NCI-H187 treated with DMSO at 0.1 percent for 48 hours (cell line): ENCODE data around the gene ACTC1.

ENCODE experiments used
- DNase-seq: peaks from one replicate; lab custom pipeline; 2025; lab: John Stamatoyannopoulos, UW

The ACTC1 gene

DNA sequence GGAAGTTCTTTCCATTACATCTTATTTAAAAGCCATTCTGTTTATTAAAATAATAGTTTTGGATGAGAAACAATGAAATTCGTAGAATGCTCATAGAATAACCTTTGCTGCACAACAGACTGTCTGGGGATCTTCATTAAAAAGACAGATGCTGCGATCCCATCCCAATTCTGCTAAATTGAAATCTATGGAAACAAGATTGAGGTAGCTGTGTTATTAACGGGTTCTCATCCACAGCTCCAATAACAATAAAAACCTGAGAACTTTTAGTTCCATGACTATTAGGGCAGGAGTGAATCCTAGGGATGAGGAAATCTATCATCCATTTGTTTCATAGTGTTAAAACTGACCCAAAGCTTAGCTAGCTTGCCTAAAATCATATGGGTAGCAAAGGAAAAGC lies 38.1 kb downstream of the ACTC1 start:
- no peak for DNase-seq

- DNase-seq, result no peak
These were observed 40.0 kb downstream of the ACTC1 start for GRCh38 chr15:34755419-34755773.

DNA sequence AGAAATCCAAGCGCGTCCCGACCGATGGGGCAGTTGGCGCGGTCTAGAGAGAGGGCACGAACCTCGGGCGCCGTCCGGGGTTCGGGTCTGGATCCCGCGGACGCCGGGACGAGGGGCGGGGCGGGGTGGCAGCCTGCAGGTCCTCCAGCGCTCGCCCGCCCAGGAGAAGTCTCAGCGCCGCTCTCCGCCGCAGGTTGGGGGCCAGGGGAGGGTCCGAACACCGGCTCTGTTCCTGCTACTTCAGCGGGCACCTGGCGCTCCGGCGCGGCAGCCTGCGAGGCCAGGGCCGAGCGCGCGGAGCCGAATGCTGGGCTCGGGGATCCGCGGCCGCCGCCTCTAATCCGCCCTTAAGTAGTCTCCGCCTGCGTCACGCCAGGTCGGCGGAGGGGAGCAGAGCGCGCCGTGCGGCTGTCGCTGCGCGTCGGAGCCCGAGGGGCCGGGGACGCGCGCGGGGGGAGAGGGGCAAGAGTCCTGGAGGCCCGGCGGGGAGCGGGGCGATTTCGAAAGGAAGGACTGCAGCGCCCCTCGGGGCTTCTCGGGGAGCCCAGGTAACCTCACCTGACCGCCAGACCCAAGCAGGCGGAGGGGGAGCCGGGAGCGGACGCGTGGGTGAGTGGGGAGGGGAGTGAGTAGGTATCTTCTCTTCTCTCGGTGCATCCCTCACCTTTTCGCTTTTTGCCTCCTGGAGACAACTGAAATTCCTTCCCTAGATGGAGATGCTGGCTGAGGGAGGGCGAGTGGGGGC lies 40.5 kb downstream of the ACTC1 start, which contains the start of gene GJD2:
GJD2 (minus strand) TSS at position 325 of the 745 bp plus-strand sequence. CDS start 510 bp downstream, outside the sequence.
- no peak for DNase-seq

GRCh38 chr15:34754171-34754601 lies 41.2 kb downstream of the ACTC1 start:
- no peak for DNase-seq

DNA sequence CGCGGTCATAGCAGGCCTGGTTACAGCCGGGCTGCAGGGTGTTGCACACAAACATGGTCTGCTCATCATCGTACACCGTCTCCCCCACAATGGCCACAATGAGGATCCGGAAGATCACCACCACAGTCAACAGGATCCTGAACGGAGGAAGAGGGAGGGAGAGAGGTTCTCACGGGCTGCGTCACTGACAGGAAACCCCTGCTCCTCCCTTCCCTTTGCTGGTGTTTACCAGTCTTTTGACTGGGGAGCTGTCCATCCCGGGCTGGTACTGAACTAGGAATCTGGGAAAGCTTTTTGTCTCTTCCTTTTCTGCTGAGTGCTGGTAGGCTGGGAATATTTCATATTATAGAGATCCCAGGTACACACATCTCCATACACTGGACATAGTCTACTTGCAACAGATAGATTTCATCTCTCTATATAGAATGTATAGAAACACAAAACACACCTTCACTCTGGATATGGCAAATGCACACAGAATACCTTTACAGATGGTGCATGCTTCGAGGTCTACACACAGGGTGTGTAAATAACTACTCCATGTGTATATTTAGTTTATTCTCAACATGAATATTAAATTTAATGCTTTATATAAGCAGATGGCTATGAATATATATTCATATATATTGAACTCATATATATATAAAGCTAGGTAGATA lies 42.0 kb downstream of the ACTC1 start:
- no peak for DNase-seq

DNA sequence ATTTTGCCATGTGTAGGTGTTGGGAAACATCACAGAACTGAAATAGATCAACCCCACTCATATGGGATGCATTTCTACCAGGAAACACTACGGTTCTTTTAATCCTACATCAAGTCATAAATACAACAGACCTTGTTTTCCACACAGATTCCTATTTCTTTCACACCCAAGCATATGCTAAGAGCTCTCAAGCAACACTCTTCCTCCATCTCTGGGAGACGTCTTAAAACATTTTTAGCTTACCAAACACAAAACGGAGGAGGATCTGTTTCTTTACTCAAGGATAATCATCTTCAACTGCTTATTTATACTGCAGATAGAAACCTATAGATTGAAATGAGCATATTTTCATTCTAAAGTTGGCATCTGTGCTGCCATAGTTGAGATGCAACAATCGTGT lies 45.7 kb downstream of the ACTC1 start:
- no peak for DNase-seq
